ENCODE results near the gene MAEA.
"Not testable (repeated sequence)": the region's sequence is repeated elsewhere in the genome, so short reads cannot be mapped to it uniquely, and the experiment has no call there.

MAEA gene

DNA sequence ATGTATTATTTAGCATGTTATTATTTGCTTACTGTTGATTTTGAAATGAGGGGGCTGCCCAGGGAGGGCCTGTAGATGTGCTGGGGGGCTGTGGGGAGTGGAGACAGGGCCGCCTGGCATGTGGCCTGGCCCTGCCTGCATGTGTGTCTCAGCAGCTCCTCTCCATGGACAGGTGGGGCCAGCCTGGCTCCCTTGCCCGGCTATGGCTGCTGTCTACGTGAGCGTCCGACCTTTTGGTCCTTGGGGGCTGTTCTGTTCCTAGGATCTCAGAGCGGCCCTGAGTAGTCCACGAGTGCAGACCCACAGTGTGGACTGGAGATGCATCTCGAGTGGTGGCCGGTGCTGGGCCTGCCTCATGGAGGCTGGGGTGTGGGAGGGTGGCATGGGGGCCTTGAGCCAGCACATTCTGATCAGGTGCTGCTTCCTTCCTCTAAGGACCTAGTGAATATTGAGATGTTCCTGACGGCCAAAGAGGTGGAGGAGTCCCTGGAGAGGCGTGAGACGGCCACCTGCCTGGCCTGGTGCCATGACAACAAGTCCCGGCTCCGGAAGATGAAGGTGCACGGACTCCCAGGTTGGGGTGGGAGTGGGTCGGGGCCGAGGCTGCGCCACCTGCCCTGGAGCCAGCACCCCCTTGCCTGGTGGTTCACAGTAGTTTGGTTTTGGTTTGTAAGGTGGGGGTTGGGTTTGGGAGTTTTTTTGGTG, 32.4 kb downstream of the MAEA start:
- DNase-seq (ENCODE audit: low read depth), result no peak

DNA sequence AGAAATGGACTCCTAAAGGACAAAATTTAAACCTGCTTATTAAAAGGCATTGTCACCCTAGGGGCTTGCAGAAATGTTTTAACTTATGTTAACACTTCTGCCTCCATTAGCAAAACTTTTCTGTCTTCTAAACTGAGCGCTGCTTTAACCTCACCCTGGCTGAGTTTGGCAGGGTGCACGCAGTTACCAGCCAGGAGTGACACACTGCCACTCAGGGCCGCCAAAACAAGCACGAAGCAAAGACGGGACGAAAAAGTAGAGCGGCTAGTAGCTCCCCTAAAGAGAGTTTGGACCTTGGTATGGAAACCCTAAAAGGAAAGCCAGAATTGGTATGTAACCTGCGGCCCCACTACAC, 33.6 kb downstream of the MAEA start:
- no peak for DNase-seq (ENCODE audit: low read depth)

DNA sequence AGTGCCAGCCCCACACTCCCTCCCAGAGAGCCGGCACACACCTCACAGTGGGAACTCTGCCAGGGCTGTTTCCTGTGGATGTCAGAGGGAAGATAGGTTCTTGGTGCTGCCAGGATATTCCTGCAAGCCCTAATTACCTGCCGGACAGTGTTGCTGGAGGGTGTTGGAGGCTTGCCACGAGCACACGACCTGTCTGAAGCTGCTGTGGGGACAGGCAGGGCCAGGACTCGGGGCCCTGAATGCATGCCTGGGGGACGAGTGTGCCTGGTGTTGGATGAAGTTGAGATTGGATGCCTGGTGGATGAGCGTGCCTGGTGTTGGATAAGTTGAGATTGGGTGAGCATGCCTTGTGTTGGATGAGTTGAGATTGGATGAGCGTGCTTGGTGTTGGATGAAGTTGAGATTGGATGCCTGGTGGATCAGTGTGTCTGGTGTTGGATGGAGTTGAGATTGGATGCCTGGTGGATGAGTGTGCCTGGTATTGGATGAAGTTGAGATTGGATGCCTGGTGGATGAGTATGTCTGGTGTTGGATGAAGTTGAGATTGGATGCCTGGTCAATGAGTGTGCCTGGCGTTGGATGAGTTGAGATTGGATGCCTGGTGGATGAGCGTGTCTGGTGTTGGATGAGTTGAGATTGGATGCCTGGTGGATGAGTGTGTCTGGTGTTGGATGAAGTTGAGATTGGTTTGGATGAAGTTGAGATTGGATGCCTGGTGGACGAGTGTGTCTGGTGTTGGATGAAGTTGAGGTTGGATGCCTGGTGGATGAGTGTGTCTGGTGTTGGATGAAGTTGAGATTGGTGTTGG, 34.1 kb downstream of the MAEA start:
- DNase-seq (ENCODE audit: low read depth), result peak; percentile 62

DNA sequence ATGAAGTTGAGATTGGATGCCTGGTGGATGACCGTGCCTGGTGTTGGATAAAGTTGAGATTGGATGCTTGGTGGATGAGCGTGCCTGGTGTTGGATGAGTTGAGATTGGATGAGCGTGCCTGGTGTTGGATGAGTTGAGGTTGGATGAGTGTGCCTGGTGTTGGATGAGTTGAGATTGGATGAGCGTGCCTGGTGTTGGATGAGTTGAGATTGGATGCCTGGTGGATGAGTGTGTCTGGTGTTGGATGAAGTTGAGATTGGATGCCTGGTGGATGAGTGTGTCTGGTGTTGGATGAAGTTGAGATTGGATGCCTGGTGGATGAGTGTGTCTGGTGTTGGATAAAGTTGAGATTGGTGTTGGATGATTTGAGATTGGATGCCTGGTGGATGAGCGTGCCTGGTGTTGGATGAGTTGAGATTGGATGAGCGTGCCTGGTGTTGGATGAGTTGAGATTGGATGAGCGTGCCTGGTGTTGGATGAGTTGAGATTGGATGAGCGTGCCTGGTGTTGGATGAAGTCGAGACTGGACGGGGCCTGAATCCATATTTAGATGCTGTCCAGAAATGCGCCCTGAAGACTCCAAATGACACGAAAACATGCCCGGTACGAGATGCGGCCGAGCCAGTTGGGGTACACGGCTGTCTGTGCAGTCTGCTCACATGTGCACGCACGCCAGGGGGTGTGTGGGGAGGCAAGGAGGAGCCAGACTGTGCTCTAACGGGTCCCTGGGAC, 34.9 kb downstream of the MAEA start:
- DNase-seq (ENCODE audit: low read depth), result not testable (repeated sequence)

DNA sequence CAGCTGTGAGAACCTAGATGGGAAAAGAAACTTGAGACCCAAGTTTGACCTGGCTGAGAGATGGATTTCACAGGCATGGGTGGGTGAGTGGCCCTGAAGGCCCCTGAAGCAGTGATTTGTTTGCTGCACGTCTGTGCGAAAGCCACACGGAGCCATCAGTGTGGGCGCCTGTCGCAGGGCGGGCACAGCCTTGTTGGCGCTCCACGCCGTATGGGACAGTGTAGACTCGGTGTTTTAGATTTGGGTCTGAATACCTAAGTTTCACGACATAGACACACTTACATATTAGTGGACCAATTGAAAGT, 35.4 kb downstream of the MAEA start:
- no peak for DNase-seq (ENCODE audit: low read depth)

DNA sequence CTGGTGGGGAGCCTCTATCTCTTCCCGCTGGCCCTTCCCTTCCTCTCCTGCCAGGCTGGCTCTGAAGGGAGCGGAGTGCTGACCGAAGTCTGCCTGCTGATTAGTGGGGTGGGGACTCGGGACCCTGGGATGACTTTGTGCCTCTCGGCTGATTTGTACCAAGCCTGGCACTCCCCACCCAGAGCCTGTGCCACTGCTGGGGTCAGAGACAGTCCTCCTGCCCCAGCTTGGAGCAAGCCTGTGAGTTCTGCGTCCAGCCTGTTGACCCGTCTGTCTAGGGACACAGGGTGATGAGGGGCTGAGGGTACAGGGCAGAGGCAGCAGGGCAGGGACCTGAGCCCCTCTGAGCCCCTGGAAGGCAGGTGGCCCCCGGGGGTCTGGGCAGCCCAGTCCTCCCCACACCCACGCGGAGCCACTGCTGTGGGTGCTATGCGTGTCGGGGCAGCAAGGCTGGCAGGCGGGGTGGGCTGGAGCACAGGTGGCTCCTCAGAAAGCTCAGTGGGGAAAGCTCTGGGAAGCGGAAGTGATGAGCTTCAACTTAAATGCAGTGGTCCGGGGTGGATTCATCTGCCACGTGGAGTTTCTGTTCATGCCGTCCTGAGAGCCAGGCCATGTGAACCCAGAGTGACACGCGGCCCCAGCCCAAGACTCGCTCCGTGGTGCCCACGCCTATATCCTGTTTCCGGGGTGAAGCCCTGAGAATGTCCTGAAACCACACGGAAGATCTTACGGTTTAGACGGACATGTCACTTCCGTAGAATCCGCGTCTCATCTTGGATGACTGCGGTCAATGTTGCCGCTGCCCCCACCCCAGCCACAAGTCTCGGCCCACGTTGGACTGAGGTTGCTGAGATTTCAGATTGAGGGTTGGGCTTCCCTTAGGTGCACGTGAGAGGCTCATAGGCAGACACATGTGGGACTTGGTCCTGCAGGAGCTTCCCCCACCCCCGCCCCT, 36.3 kb downstream of the MAEA start:
- DNase-seq (ENCODE audit: low read depth), result no peak

DNA sequence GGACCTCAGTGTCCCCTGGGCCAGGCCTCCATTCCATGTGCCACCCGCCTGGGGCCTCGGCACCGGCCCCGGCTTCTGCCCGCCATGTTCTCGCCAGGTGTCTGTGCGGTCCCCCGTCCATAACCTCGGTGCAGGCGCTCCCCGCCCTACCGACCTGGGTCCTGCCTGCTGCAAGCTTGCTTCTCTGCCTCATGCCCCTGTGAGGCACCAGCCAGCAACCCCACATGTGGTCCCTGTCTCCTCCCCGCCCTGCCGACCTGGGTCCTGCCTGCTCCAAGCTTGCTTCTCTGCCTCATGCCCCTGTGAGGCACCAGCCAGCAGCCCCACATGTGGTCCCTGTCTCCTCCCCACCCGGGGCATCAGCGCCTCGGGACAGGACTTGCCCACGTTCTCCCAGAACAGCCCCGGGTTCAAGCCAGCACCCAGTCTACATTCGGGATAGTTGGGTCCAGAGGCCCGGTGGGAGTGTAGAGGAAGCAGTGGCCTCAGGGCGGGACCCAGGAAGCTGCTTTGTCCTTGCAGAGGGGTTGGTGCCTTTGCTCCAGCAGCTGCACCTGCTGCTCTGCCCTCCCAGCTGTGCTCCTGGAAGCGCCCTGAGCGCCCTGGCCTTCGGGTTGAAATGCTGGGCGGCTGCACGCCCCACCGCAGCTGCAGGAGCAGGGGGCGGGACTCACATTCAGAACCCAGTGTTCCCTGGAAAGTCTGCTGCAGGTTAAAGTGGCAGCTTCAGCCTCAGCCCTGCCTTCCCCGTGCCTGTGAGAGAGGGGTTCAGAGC, 37.2 kb downstream of the MAEA start:
- no peak for DNase-seq (ENCODE audit: low read depth)

DNA sequence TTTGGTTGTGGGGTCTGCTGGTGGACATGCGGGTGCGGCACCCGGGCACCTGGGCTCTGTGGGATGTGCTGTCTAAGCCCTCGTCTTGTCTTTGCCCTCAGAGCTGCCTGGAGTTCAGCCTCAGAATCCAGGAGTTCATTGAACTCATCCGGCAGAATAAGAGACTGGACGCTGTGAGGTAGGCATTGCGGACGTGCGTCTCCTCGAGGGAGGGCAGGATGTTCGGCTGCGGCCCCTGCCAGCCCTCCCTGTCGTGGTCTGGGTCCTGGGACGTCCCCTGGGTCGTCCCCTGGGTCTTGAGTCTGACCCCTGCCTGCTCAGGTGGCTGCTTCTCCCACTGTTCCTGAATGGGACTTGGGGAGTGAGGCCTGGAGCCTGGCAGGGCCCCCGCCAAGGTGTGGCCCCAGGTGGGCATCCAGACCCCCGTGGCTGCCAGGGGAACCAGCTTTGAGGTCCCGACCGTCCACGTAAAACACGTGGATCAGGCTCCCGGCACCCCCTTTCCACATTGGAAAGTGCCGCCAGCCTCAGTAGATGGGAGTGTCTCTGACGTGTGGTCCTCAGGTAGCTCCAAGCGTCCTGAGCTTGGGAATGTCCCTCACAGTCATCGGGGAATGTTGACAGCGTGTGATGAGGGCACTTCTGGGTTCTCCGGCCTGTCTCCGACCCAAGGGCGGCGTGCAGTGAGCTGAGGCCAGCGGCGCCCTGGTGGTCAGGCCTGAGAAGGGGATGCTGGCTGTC, 38.0 kb downstream of the MAEA start:
- DNase-seq (ENCODE audit: low read depth), result no peak

DNA sequence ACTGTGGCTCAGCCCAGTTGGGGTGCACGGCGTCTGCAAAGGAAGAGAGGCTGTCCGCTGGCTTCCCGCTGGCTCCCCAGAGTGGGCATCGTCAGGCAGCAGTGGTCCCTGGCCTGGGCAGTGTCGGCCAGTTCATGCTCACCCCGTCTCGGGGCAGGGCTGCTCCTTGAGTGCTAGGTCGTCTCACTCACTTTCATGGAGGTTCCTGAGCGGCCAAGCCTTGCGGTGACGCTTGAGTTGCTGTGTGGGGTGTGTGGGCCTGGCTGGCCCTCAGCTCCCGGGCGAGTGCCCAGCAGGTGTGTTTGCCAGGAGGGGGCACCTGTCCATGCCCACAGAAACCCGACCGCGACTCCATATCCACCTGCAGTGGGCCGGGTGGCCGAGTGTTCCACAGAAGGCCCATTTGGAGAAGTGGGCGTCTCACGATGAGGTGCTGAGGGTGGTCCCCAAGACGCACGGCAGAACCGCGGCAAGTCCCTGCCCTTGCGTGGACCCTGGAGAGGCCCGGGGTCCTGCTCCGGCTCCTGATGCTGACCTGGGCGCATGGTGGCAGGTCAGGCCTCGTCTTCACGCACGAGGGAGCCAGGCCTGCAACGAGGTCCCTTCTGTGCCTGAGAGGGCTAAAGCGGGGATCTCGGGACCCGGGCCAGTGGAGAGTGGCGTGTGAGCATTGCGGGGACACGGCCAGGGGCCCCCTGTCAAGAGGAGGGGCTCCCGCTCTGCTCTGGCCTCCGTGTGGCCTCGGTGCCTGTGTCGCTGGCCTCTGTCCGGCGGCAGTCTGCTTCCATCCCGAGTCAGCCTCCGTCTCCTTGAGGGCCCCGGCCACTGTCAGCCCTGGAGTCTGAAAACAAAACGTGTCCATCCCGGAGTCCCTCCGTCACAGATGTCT, 38.8 kb downstream of the MAEA start:
- DNase-seq (ENCODE audit: low read depth), result no peak

DNA sequence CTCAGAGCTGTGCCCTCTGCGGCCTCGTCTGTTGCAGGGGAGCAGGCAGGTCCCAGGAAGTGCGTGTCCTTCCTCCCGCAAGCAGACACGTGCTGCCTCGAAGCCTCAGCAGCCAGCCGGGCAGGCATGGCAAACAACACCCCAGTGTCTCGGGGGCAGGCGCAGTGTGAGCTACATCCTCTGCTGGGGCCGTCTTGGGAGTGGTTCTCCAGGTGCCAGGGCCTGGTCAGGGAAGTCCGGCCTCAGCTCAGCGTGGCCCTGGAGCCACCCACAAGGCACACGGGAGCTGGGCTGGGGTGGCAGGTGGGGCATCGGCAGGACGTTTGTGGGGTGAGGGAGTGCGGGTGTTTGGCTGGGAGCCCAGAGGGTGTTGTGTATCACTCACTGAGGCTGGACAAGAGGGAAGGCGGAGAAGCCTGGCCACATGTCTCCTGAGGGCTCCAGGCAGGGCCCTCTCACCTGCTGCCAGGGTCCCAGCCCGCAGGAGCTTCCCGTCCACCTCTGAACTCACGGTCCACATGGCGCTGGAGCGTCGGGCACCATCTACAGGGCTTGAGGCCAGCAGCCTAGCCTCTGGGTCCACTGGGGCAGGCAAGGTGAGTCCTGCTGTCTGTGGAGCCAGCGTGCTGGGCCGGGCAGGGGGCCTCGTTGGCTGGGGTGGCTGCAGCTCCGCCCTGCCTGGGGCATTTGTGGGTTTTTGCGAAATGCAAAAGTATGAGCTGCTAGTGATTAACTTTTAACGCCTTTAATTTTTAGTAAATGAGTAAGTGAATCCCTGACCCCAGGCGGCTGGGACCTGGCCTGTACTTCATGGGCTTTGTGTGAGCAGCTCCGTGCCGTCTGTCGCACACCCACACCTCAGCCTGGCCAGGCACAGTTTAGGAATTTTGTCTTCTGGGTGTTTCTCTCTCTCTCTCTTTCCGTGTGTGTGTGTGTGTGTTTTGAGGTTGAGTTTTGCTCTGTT, 40.0 kb downstream of the MAEA start:
- DNase-seq (ENCODE audit: low read depth), result no peak

DNA sequence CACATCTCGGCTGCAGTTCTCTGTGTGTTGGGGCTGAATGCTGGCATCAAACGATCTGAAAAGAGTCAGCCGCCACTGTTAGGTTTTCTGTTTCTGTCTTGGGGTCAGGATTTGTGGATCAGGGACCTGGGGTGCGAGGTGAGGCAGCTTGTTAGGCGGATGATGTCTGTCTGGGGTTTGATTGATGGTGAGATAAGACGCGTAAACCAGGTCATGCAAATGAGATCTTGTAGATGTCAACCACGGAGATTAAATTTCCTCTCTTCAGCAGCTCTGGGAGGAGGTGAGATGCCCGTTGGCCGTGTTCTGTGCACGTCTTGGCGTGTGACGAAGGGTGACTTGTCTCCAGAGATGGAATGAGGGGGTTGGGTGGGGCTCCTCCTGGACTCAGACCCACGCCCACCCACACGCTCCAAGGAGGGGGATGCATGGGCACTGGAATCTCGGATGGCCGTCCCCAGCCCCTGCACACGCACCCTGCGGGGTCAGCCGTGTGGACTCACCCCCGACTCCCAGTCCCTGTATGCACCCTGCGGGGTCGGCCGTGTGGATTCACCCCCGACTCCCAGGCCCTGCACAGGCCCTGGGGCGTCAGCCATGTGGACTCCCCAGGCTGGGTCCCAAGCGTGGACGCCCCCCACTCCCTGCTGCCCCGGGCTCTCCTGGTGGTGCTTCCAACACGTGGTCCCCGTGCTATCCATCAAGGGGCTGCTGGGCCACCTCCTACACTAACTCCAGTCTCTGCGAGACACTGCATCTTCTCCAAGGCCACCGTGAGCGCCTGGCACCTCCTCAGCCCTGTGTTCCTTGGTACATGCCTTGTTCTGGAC, 41.3 kb downstream of the MAEA start:
- DNase-seq (ENCODE audit: low read depth), result no peak

DNA sequence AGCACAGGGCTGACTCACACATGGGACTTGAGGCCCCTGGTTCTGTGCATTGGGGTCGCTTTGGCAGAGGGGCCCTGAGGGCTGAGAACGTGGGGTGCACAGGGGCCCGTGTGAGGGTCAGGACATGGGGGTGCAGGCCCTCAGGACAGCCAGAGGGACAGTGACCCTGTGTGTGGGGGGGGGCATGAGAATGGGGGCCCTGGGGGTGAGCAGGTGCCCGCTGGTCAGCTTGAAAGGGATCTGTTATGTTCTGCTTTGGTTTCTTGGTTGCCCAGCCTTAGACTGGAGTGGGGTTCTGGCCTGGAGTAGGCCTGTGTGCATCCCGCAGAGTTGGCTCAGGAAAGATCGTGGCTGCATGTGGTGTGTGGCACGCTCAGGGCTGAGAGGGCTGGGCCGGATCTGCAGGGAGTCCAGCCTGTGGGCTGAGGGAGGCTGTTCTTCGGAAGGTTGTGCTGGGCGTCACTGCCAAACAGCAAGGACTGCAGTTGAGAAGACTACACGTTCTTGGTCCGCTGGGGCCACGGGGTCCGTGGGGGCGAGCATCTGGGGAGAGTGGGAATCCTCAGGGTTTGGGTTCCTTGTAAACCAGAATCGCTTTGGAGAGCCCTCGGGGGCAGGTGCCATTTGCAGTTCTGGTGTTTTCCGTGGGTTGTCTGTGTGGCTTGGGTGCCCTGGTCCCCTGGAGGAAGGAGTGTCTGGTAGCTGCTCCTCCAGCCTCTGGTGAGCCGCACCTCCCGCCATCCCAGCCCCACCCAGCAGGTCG, 42.1 kb downstream of the MAEA start:
- no peak for DNase-seq (ENCODE audit: low read depth)

DNA sequence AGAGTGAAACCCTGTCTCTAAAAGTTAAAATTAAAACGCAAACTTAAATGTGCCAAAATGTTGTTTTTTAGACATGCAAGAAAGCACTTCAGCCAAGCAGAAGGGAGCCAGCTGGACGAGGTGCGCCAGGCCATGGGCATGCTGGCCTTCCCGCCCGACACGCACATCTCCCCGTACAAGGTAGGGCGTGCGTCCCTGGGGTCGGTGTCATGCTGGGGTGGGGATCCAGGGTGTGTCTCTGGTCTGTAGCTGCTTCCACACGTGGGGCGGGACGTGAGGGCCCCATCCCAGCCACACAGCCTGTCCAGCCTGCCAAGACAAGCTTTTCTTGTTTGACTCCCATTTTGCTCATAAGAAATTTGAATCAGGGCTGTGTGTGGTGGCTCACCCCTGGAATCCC, 43.0 kb downstream of the MAEA start:
- DNase-seq (ENCODE audit: low read depth), result no peak

DNA sequence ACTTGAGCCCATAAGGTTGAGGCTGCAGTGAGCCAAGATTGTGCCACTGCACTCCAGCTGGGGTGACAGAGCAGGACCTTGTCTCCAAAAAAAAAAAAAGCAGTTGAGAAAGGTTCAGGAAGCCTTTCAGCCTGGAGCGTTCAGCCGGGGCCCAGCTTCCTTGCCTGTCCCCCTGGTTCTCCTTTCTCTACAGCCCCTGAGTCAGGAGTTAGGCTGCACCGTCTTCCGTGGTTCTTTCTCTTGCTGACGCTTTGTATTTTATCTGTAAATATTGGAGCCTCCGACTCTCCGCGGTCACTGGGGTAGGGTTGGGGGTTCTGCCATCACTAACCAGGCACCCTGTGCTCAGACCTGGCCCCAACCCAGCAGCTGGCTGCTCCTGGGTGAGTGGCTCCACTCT, 43.6 kb downstream of the MAEA start:
- DNase-seq (ENCODE audit: low read depth), result no peak

DNA sequence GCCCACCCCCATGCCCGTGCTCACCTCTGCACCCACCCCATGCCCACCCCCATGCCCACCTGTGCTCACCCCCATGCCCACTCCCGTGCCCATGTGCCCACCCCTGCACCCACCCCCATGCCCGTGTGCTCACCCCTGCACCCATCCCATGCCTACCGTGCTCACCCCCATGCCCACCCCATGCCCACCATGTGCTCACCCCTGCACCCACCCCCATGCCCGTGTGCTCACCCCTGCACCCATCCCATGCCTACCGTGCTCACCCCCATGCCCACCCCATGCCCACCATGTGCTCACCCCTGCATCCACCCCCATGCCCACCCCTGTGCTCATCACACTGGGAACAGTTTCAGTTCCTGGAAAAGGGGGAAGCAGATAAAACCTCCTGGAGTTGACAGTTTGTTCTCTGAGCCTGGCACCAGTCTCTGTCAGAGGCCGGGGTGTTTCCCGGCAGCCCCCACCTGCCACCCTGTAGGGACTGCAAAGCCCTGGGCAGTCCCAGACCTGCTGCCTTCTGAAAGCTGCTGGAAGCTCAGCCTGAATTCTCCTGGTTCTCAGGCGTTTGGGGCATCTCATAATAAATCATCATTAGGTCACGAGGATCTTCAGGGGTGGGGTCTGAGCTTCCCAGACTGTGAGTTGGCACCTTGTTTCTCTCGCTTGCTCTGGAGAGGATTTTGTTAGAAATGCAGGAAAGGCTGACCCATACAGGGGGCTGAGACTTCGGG, 44.3 kb downstream of the MAEA start:
- not testable (repeated sequence) for DNase-seq (ENCODE audit: low read depth)

DNA sequence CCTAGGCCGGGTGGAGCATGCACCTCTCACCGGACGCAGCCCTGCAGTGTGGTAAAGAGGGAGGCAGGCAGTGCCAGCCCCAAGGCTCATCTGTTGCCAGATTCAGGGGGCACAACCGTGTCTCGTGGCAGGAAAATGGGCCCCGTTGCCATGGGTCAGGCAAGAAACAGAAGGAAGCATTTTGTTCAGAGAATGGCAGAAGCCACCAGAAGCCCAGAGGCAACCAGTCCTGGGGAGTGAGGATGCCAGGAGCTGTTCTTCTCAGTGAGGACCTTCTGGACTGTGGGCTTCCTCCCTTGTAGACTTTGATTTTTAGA, 44.8 kb downstream of the MAEA start:
- DNase-seq (ENCODE audit: low read depth), result no peak

Measured in GM04504 (cell line).